ENCODE measurements around the gene TCOF1.

TCOF1 gene

DNA sequence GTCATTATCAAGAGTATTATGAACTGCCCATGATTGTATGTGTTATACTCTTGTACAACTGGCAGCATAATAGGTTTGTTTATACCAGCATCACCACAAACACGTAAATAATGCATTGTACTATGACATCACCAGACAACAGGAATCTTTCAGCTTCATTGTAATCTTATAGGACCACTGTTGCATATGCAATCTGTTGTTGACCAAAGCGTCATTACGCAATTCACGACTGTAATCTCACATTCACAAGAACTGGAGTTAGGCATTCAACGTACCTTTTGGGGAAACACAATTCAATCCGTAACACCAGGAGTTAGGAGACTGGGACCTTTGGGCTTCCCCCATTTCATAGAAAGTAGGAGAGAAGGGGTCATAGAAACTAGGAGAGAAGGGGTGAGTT, 34.4 kb upstream of the TCOF1 start:
- no peak for DNase-seq

DNA sequence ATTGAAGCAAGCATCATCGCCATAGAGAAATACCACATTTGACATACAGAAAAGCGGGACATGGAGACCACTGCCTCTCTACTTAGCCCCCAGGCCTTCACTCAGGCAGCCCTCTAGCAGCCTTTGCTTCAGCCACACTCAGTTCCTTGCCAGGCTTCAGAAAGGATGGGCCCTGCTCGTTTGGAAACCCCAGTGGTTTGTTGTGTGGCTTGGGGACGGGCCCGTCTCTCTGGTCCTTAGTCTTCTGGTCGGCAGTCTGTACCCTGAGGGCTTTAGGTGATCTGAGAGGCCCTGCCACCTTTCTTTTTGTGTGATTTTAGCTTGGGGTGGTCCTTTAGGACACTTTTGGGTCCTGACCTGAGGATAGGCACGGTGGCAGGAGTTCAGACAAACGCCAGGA, 33.7 kb upstream of the TCOF1 start:
- DNase-seq: no peak

DNA sequence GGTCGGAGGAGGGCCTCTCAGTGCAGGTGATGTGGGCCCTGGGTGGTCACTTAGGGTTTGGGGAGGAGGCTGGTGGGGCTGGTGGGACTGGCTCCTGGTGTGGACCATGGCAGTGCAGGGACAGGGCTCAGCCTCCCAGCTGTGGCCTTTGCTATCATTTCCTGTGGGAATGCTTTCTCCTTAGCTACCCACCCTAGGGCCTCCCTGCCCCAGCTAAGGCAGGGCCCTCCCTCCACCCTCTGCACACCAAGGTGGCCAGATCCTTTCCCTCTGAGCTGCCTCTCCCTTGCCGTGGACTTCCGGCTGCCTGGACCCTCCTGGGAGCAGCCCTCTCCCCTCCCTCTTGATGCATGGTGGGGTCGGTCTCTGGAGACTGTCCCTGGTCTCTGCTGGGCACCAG, 32.1 kb upstream of the TCOF1 start:
- no peak for DNase-seq

DNA sequence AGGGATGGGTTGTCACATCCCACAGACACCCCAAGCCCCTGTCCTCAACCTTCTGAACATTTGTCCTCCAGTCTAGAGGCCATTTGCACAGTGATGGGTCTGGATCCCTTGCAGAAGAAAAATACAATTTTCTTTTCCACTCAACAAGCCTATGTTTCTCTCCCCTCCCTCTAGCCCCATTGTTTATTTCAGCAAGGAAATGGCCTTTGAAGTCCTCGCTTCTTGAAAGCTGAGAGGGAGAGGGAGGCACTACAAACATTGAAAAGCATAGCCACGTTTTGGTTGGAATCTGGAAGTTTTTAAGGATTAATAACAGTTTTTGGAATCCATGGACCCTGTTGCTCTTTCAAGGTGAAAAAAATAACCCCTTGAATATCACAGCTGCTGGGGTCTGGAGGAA, 30.8 kb upstream of the TCOF1 start:
- DNase-seq: no peak

DNA sequence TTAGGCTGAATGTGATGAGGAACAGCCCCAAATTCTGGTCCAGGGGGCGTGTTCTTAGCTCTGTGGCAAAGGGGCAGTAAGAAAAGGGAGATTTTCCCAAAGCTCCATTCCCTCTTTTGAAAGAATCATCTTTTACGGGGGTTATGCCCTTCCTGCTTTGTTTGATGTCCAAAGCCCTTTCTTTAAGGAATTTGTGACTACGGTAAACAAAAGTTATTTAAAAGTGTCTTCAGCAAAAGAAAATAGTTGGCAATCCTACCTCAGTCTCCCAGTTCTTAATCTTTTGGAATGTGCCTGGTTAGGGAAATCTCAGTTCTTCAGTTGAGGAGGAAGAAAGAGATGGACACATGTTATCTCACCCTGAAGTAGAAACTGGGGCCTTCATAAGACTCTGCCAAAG, 30.4 kb upstream of the TCOF1 start:
- DNase-seq: no peak

DNA sequence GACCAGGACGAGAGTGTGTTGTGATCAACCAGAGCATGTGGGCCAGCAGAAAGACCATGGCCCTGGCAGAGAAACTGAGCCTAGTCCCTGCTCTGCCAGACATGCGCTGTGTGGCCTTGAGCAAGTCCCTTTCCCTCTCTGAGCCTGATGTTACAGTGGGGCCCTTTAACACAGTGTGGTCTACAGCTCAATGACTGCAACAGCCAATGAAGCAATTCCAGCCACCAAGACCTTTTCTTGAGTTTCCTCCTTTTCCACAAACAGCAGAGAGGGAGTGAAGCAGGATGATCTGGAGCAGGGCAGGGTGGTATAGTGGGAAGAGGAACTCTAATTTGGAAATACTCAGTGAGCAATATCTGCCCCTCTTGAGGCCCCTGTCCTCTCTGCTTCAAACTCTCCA, 29.0 kb upstream of the TCOF1 start:
- DNase-seq: no peak

DNA sequence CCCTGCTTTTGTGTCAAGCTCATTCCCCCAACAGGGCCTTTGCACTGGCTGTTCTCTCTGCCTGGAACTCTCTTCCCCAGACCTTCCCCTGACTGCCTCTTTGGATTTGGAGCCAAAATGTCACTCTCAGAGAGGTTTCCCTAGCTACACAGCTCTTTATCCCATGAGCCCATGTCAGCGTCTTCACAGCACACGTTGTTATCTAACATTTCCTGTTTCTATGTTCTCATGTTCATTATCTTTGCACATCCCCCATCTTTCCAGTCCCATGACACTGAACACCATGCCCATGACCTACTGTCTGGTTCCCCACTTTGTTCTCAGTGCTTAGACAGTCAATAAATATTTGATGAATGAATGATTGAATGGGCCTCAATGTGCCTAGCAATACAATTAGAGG, 28.5 kb upstream of the TCOF1 start:
- DNase-seq: no peak

DNA sequence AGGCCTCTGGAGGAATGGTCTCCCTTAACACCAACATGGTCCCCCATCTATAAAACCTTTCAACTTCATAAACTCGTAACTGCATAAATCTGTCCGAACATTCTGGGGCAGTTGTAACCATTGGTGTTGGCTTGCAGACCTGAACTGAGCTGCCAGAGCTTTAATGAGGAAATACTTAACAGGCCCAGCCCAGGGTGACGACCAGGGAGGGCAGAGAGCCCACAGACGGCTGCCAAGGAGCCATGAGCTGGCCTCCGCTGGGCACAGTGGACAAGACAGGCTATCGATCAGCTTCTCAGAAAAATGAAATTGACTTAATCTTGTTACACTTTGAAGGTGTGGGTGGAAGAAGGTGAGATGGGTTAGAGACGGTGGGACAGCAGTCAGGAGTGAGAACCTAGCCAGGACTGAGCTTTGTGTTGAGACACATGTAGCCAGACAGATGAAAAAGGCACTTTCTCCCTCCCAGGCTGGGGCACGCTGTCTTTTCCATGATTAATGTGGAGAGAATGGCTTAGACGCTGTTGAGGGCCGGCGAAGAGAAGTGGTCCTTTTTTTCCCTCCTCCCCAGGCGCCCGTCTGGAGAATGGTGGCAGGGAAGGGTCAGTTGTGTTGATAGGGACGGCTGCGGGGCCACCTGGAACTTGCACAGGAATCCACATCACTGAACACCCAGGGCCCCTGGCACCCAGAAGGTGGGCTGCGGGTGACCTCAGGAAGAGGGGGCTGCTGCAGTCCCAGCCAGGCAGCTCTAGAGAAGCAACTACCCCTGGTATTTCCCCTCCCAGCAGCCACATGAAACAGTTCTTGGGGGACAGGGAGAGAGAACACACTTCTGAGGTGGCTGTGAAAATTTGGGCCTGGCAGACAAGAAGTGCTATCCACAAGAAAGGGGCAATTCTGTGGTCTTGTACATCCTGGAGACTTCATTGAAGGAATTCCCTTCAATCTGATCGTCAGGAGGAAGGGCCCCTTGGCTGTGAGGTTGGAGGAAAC, 27.3 kb upstream of the TCOF1 start:
- no peak for DNase-seq

DNA sequence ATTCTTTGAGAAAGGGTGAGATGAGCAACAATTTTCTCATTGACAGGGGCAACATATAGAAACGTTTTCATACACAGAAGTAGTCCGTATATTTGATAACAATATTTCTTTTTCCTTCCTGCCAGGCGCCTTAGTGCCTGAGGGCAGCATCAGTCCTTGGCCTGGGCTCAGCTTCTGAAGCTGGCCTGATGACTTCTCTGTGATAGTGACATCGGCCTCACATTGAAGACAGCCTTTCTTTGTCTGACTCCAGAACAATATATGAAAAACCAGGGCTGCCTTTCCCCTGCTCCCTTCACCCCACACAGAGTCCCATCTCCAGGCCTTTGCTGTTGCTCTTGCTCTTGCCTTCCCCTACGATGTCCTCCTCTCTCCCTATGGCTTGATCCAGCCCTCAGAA, 24.1 kb upstream of the TCOF1 start:
- no peak for DNase-seq

DNA sequence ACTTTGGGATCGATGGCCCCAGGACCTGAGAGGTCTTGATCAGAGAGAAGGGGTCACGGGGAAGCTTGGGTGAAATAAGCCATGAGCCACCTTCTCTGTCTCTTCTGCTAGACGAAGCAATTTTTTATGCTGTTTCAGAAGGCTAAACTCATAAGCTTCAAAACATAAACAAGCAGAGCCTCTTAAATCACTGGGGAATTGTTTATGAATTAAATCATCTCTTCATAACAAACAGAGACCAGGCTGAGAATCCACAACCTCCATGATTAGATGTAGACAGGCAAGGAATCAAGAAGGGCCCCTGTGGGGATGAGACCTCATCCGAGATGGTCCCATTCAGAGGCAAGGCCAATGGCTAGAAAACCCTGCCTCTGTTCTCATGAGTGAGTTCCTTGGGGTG, 21.7 kb upstream of the TCOF1 start:
- DNase-seq: no peak

DNA sequence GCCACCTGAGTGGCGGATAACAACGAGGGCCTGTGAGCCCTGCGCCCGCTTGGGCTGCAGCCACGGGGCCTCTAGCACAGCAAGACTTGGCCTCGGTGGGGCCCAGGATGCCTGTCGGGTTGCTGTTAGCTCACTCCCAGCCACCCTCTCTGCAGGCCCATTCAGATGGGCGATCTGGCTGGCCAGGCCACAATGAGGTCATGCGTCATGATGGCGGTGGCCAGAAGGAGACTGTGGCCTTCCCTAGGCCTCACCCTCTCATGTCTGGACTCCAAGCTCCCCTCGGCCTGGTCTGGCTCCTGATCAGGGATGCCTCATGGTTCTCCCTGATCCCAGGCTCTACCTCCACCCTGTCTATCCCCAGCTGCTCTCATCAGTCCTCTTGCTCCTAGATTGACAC, 19.0 kb upstream of the TCOF1 start:
- DNase-seq: no peak

DNA sequence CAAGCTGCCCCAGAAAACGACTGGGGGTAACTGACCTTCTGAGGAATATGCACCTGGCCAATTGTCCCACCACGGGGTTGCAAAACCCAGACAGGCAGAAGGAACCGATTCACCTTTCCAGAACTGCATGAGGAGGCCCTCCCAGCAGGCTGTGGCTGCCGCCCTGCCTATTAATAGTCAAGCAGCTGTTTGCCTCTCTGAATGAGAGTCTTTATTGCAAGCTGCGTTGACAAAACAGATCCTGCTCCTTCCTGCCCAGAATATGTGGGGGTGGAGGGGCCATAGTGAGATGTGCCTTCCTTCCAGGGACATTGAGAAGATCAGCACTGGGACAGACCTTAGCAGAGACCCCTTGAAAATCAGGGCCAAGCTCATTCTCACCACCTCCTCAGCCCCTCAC, 18.3 kb upstream of the TCOF1 start:
- no peak for DNase-seq

DNA sequence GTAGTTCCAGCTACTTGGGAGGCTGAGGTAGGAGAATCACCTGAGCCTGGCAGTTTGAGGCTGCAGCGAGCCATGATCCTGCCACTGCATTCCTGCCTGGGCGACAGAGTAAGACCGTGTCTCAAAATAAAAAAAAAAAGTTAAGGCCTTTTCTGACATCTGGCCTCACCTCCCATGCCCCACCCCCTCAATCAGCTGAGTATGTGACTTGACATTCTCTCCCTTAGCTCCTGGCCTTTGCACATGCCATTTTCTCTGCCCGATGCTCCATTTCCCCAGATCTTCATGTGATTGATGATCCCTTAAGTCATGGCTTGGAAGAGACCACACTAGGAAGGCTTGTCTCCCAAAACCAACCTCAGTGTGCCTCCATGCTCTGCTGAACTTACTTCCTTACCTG, 17.7 kb upstream of the TCOF1 start:
- DNase-seq: no peak

DNA sequence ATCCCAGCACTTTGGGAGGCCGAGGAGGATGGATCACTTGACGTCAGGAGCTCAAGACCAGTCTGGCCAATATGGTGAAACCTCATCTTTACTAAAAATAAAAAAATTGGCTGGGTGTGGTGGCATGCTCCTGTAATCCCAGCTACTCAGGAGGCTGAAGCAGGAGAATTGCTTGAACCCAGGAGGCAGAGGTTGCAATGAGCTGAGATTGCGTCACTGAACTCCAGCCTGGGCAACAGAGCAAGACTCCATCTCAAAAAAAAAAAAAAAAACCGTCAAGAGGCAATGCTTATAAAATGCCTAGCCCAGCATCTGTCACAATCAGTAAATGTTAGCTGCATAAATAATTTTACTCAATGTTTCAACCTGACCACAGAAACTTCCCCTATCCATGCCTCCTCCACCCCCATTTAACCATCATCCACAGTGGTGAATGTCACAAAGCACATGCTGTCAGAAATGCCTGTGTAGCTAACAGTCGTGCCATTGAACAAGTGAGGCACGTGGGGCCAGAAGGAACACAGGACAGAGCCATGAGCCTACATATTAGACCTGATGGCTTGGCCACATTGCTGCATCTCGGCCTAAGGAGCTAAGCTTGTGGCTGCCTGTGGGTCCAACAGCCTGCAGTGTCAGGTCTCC, 16.8 kb upstream of the TCOF1 start:
- no peak for DNase-seq

DNA sequence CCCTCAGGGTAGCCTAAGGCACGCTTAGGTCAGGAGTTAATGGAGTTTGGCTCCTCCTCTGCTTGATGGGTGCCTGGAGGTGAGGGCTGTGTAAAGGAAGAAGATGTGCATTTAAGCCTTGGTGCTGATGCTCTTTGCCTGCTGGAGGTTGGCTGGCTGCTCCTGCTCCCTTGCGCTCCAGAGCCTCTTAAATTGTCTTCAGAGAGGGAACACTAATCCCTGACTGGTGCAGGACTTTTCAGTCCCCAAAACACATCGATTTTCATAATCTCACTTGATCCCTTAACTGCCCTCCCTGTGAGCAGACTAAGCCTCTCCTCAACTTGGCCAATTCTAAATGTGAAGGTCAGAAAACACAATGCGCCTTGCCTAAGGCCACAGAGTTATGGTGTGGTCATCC, 16.2 kb upstream of the TCOF1 start:
- DNase-seq: no peak

DNA sequence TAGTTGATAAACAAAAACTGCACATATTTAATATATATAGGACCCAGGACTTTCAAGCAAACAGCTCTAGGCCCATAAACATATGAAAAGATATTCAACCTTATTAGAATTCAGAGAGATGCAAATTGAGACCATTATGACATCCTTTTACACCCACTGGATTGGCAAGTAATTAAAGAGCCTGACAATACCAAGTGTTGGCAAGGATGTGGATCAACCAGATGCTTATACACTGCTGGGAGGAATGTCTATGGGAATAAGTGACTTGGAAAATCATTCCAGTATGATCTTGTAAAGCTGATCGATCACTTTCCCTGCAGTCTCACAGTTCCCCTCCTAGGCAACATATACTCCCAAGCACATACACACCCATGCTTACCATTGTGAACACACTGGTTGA, 15.5 kb upstream of the TCOF1 start:
- no peak for DNase-seq

DNA sequence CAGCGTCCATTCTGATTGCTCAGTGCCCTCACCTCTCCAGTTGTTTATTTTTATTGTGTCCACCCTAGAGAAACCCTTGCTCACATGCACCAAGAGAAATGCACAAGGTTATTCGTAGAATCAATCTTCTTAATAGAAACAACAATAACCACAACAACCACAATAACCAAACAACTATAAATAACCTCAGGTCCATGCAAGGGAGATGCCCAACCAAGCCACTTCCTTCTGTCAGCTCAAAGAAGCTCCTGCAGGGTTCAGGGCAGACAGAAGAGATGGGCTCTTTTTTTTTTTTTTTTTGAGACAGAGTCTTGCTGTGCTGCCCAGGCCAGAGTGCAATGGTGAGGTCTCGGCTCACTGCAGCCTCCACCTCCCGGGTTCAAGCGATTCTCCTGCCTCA, 14.9 kb upstream of the TCOF1 start:
- DNase-seq: no peak

DNA sequence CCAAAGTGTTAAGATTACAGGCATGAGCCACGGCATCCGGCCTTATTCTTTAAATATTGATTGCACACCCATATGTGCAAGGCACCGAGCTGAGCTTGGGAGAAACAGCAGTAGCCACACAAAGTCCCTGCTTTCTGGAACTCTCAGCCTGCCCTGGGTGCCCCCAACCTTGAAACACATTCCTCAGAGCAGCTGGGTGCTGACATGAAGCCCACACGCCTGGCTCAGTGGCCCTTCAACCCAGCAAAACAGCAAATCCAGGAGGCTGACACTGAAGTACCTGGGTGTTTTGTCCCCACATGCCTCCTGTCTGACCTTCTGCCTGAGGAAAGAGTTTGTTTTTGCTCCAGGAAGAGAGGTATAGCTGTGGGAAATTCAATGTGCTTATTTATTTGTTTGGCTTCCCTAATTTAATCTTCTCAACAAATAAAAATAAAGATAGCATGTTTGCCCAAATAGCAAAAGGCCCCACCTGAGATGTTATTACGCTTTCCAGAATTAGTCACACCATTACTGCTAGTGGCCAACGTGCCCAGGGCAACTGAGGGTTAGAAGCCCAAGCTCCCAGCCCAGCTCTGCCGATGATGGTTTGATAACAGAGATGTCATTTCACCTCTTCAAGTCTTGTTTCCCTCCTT, 13.4 kb upstream of the TCOF1 start:
- no peak for DNase-seq

DNA sequence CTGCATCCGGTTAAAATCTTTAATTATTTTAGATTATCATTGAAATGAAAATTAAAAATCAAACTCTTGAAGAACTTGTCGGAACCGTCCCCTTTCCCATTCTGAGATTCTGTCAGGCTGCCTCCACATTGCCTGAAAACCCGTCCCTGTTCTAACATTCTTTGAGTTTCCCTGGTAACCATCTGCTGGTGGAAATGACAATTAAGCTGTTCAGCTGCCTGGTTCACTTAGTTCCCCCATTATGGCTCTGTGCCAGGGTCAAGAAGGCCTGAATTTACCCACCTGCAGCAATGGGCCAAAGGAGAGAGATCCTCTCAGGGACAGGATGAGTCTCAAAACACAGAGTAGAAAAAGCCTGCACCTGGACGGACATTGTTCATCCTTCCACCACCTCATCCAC, 11.8 kb upstream of the TCOF1 start:
- DNase-seq: no peak

DNA sequence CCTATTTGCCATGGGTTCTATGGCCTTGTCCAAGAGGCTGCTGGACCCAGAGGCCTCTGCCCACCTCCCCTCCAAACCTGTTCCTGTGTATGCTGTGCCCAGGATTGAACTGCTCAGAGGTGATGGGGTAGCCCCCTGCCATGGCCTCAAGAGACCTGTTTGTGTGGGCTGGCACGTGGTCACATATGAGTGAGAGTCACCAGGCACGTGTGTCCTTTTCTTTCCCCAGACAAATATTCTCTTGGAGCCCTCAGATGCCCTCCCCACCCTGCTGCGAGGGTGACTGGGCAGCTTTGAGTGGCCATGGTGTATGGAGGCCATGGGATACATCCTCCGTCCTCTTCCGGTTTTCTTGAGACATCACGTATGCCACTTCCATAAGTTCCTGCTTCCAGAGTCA, 10.9 kb upstream of the TCOF1 start:
- no peak for DNase-seq

DNA sequence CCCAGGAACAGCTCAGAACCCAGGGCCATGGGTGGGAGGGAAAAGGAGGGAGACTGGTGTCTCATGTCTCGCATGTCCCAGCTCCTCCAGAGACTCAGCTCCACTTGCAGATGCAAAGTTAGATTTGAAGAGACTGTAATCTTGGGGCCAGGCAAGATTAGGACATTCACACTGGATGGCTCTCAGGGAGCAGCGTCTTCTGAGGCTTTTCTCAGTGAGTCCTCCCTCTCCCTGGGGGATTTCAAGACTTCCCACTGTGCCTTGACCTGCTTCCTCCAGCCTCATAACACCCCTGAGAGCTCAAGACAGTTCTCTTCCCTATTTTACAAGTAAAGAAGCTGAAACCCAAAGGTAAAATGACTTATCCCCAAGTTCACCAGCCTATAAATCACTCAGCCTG, 10.5 kb upstream of the TCOF1 start:
- no peak for DNase-seq

DNA sequence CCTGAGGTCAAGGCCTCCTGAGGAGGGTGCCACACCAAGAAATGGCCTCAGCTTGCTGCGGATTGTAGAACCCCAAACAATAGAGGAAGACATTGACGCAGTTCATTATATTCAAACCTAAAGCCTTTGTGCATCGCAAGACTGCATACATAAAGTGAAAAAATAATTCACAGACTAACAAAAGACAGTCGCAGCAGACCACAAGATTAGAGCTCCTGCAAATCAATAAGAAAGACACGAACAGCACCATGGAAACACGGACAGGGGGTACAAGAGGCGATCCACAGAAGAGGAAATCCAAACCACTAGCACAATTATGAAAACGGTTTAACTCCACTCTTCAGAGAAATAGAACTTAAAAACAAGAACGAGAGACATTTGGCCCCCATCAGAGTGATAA, 10.0 kb upstream of the TCOF1 start:
- DNase-seq: no peak

DNA sequence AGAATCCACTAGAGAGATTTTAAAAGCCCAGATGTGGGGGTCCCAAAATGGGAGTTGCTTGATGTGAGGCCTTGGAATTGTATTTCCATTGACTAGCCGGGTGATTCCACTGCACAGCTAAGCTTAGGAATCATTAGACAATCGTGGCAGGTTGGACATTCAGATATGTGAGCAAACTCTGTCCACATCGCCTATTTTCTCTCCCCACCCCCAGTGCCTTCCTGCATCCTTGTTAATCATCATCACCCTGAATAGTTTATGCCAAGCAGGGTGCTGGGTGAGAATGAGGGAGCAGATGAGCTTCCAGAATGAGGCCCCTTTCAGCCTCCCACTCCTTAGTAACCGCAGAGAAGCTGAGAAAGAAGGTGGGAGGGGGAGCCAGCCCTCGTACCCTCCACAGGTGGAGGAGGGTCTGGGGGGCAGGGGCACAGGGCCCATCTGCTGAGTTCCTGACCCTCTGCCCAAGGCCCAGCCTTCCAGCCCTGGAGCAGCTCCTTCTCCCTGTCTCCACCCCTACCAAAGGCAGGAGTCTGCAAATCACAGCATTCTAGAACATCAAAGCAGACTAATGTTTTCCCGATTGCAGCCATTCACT, 7.7 kb upstream of the TCOF1 start:
- DNase-seq: no peak
